Parathyroid adenoma (tissue), 2 donors: ENCODE data around the gene ZFAND6.

Source experiments
- H2AFZ ChIP-seq: fragments of 300-600 bp; sonication (generic); one replicate; pipeline ENCODE4 v1.7.0; 2017; ENCODE audit warnings: antibody characterized with exemption, mild to moderate bottlenecking
- H3K27ac ChIP-seq: fragments of 300-600 bp; sonication (generic); one replicate; pipeline ENCODE4 v1.7.0; 2017
- H3K27me3 ChIP-seq: fragments of 300-600 bp; sonication (generic); one replicate; pipeline ENCODE4 v1.7.0; 2017; ENCODE audit warnings: low read length; ENCODE audit not compliant: control insufficient read depth, insufficient read depth
- H3K36me3 ChIP-seq: fragments of 300-600 bp; sonication (generic); one replicate; pipeline ENCODE4 v1.7.0; 2017; ENCODE audit warnings: low read length; ENCODE audit not compliant: control insufficient read depth, insufficient read depth
- H3K4me1 ChIP-seq: fragments of 300-600 bp; sonication (generic); one replicate; pipeline ENCODE4 v1.7.0; 2017; ENCODE audit warnings: control low read depth
- H3K4me2 ChIP-seq: fragments of 300-600 bp; sonication (generic); one replicate; pipeline ENCODE4 v1.7.0; 2017; ENCODE audit warnings: low read length
- H3K4me3 ChIP-seq: fragments of 300-600 bp; sonication (generic); one replicate; pipeline ENCODE4 v1.7.0; 2017; ENCODE audit warnings: low read depth, low read length
- H3K79me2 ChIP-seq: fragments of 300-600 bp; sonication (generic); one replicate; pipeline ENCODE4 v1.7.0; 2017; ENCODE audit warnings: control low read depth
- H3K9ac ChIP-seq: fragments of 300-600 bp; sonication (generic); one replicate; pipeline ENCODE4 v1.7.0; 2017; ENCODE audit warnings: mild to moderate bottlenecking
- H3K9me3 ChIP-seq: fragments of 300-600 bp; sonication (generic); one replicate; pipeline ENCODE4 v1.7.0; 2017; ENCODE audit warnings: low read length; ENCODE audit not compliant: control insufficient read depth
- TF ChIP-seq, protein P1 (sequence below): fragments of 300-600 bp; sonication (generic); IDR thresholded peaks from one replicate; pipeline ENCODE4 v1.7.0; 2017; ENCODE audit warnings: antibody characterized with exemption, mild to moderate bottlenecking
- donor health status: primary hyperparathyroidism.

ZFAND6 gene

DNA sequence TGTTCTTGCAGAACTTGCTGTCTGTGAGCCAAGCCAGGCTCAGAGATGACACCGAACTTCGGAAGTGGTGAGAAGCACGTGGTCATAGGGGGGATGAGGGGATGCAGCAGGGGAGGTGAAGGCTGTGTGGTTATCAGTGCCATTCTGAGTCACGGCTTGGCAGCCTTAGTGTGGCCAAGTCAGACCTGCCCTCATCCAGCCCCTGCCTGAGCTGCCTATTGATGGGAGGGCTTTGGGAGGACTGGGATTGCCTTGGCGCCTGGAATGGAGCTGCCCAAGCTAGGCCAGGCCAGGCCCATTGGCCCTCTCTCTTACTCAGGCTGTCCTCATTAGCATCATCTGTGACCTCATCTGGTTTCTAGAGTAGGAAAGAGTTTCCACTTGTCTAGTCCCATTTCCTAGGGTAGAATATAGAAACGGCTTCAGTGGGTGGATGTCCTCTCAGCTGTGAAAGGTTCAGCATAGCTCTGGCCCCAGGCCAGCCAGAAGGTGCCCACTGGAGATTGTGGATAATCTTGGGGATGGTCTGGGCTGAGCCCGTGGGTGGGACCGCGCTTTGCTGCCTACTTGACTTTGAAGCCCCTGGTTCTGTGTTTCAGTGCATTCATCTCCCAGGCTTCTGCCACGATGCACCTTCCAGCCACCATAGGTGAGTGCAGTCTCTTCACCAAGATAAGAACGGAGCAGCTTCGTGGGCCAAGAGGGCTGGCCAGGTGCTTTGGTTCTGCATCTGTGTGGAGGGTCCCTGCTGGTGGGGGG, 100.5 kb downstream of the ZFAND6 start:
- H3K9ac ChIP-seq, result no peak overlapping the region
- H3K9me3 ChIP-seq, result no peaks in the 10 kb centered on the region
- H3K4me3 ChIP-seq, result no peak overlapping the region
- H3K4me1 ChIP-seq, result no peaks in the 10 kb centered on the region
- no peak overlapping the region for H3K27ac ChIP-seq
- no peak overlapping the region for H3K4me2 ChIP-seq
- TF ChIP-seq, protein P1, sequence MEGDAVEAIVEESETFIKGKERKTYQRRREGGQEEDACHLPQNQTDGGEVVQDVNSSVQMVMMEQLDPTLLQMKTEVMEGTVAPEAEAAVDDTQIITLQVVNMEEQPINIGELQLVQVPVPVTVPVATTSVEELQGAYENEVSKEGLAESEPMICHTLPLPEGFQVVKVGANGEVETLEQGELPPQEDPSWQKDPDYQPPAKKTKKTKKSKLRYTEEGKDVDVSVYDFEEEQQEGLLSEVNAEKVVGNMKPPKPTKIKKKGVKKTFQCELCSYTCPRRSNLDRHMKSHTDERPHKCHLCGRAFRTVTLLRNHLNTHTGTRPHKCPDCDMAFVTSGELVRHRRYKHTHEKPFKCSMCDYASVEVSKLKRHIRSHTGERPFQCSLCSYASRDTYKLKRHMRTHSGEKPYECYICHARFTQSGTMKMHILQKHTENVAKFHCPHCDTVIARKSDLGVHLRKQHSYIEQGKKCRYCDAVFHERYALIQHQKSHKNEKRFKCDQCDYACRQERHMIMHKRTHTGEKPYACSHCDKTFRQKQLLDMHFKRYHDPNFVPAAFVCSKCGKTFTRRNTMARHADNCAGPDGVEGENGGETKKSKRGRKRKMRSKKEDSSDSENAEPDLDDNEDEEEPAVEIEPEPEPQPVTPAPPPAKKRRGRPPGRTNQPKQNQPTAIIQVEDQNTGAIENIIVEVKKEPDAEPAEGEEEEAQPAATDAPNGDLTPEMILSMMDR, result no peak
- no peaks in the 10 kb centered on the region for H3K79me2 ChIP-seq
- H3K27me3 ChIP-seq, result no peaks in the 10 kb centered on the region
- H3K36me3 ChIP-seq, result no peaks in the 10 kb centered on the region
- no peak overlapping the region for H2AFZ ChIP-seq

DNA sequence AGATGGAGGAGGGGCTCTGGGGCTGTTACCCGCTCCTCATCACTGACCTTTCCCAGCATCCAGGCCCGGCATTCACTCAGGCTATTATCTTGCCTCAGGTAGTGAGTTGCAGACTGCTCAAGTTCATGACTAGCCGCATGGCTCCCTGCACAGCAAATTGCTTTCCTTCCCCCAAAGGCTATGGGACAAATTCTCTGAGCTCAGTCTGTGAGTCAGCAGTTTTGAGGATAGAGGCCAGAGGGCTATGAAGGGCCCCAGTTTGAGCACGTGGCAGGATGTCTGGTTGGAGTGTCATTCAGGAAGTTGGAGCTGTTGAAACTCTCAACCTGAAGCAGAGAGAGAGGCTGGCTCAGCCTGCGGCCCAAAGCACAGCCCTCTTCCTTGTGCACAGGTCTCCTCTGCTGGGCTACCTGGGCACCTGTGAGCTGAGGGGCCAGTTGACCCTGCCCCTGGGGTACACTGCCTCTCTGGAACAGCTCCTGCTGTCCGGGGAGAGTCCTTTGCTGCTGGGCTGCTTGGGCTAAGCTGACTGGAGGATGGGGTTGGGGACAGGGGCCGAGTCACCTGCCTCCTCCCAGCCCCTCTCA, 101.2 kb downstream of the ZFAND6 start:
- Histone ChIP-seq H3K4me2 (no peak overlapping the region), H2AFZ (no peak overlapping the region), H3K9me3 (no peaks in the 10 kb centered on the region), H3K27ac (no peak overlapping the region), H3K9ac (no peak overlapping the region), H3K36me3 (no peaks in the 10 kb centered on the region), H3K4me3 (no peak overlapping the region), H3K4me1 (no peaks in the 10 kb centered on the region), H3K79me2 (no peaks in the 10 kb centered on the region), H3K27me3 (no peaks in the 10 kb centered on the region)
- TF ChIP-seq, protein P1, result no peak

DNA sequence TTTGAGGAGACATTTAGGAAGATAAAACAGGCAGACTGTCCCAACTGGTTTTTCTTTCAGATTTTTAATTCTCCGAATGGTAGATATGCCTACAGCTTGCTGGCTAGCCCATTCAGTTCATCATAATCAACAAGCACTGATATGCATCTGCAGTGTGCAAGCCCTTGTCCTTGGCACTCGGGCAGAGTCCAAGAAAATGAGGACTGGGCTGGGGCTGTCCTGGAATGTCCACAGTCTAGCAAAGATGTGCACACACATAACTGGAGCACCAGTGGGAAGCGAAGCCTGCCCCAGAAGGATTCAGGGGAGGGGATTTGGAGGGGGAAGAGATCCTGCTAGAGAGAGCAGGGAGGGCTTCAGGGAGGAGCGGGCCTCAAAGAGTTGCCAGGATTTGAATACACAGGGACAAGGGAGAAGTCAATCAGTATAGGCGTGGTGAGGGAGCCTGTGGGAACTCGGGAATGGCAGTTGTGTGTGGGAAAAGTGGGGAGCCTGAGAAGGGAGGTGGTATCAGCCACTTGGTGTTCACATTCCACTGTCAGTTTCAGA, 102.1 kb downstream of the ZFAND6 start:
- TF ChIP-seq, protein P1, result no peak
- Histone ChIP-seq H3K36me3 (no peaks in the 10 kb centered on the region), H3K79me2 (no peaks in the 10 kb centered on the region), H3K4me1 (no peaks in the 10 kb centered on the region), H3K4me3 (no peak overlapping the region), H2AFZ (no peak overlapping the region), H3K9ac (no peak overlapping the region), H3K27ac (no peak overlapping the region), H3K27me3 (no peaks in the 10 kb centered on the region), H3K9me3 (no peaks in the 10 kb centered on the region), H3K4me2 (no peak overlapping the region)

DNA sequence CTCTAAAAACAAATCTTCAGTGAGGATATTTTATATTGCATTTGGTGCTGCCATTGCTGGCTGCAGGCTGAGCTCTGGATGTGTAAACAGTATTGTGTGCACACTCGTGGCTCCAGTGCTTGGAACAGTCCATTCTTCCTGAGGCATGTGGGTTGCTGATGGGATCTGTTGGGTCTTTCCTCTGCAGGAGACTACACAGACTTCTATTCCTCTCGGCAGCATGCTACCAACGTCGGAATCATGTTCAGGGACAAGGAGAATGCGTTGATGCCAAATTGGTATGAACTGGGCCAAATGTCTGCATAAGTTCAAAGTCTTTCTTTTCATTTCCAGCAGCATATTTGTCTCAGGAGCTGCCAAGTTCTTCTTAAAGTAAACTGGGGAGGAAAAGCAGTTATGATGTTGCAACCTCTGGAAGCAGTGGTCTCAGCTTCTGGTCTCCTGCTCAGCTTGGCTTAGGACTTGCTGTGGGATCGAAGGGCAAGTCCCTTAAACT, 102.6 kb downstream of the ZFAND6 start:
- Histone ChIP-seq H2AFZ (no peak overlapping the region), H3K9ac (no peak overlapping the region), H3K27ac (no peak overlapping the region), H3K4me3 (no peak overlapping the region), H3K27me3 (no peaks in the 10 kb centered on the region), H3K36me3 (no peaks in the 10 kb centered on the region), H3K4me1 (no peaks in the 10 kb centered on the region), H3K79me2 (no peaks in the 10 kb centered on the region), H3K9me3 (no peaks in the 10 kb centered on the region), H3K4me2 (no peak overlapping the region)
- TF ChIP-seq, protein P1, result no peak
